ENCODE data around the gene CSAD.

- no peak for TF ChIP-seq CTCF (IDR thresholded peaks at IDR 0.05)
- no peak for TF ChIP-seq POLR2A (IDR thresholded peaks at IDR 0.05)
Measured at GRCh38 chr12:53181935-53182334, 1.2 kb upstream of the CSAD start.

Measured in uterus (tissue), 2 donors.